T-helper 9 cell (primary cell): ENCODE results near the gene PERM1.
"Not testable (repeated sequence)": the region's sequence is repeated elsewhere in the genome, so short reads cannot be mapped to it uniquely, and the experiment has no call there.

ENCODE experiments used
- DNase-seq: peaks from one replicate; pipeline ENCODE4 v3.0.0-alpha.2; 2020

PERM1 gene

DNA sequence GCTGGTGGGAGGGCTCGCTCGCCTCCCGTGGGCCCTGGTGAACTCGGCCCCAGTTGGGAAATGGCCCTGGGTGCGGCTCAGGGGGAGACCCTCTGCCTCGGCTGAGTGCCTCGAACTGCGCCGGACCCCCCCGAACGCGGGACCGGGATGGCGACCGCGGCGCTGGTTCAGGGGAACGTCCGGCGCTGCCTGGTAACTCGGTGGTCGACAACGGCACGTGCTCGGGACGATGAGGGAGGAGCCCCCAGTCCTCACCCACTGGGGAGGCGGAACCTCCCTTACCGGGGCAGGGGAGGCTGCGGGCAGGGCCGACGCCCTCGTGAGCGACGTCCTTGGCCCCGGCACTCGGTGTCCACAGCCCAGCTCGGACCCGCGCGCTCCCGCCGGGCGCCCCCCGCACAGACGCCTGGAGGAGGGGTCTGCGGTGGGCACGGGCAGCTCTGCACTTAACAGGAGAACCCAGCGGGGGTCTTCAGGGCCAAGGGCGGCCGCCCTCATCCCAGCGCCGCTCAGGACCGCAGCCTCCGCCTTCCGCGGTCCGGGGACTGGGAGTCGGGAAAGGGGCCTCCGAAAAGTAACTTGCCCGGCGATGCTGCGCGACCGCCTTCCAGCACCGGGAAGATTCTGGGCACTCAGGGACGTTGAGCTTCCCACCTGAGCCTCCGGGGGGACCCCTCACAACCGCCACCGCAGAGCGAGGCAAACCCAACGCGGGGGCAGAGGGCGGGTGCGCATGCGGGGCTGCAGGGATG, 16.3 kb upstream of the PERM1 start:
- DNase-seq: no peak

DNA sequence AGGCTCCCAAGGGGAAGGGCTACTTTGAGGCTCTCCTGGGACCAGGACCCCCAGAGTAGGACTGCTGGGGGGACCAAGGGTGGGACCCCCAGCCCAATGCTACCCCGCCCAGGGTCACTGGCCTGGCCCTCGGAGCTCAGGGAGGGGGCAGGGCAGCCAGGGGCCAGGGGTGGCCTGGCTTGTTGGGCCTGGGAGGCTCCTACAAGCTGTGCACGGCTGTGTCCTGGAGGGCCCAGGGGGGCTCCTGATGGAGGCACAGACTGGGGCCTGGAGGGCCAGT, 15.8 kb upstream of the PERM1 start:
- DNase-seq: no peak

DNA sequence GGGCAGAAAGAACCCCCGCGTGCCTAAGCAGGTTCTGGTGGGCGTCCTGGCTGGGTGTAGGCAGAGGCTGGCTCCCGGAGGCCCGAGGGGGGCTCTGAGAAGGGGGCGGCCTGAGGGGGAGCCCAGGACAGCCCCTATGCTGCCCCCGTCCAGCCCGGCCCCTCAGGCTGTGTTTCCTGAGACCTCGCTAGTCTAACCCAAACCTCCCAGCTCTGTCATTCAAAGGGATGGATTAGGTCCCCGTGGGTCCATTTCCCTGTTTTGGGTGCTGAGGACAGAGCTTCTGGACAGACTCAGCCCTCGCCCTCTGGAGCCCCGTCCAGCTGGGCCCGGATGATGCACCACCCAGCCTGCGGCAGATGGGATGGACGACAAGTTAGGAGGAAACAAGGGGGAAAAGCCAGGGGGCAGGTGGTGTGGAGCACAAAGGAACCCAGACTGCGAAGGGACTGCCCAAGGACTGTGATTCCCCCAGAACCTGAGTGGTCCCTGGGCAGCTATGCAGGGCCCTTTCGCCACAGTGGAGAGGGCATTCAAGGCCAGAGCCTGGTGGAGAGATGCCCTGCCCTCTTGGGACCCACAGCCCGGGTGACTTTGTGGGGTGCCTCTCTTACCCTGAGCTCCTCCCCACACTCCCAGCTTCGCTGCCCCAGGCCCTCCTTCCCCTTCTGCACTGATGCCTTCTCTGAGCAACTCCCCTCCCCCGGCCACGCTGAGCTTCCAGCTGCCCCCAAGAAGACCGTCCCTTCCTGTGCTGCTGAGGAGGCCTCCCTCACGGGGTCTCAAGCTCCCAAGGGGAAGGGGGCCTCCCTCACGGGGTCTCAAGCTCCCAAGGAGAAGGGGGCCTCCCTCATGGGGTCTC, 15.2 kb upstream of the PERM1 start:
- DNase-seq: no peak

DNA sequence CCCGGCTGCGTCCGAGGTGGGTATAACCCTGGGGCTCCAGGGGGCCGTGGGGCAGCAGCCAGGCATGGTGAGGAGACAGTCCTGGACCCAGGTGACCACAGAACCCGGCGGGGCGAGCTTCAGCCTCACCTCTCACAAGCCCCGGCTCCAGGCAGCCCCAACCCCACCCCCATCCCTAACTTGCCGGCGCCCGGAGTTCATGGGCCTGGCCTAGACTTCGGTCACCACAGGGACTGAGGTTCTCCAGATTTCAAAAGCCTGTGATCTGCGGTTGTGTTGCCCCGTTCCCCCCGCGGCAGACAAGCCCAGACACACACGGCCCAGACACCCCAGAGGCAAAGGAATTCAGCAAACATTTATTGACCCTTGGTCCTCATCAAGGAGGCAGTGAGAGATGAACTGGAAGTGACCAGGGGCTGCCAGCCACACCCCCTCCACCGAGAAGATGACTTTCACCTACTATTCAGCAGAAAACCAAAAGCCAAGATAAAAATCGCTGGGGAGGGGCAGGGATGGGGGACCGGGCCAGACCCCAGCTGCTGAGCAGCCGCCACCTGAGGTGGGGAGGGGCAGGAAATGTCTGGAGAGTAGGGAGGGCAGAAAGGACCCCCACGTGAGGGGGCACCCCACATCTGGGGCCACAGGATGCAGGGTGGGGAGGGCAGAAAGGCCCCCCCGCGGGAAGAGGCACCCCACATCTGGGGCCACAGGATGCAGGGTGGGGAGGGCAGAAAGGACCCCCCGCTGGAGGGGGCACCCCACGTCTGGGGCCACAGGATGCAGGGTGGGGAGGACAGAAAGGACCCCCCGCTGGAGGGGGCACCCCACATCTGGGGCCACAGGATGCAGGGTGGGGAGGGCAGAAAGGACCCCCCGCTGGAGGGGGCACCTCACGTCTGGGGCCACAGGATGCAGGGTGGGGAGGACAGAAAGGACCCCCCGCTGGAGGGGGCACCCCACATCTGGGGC, 14.1 kb upstream of the PERM1 start:
- DNase-seq: no peak

DNA sequence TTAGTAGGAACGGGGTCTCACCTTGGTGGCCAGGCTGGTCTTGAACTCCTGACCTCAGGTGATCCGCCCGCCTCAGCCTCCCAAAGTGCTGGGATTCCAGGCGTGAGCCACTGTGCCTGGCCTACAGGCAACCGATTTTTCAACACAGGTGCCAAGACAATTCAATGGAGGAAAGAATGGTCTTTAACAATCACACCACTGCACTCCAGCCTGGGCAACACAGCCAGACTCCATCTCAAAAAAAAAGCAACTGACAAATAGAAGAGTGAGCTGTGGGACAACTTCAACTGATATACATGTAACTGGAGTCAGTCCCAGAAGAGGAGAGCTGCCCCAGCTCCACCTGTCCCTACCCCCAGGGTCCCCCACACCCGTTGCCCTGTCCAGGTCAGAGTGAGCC, 12.7 kb upstream of the PERM1 start:
- not testable (repeated sequence) for DNase-seq

DNA sequence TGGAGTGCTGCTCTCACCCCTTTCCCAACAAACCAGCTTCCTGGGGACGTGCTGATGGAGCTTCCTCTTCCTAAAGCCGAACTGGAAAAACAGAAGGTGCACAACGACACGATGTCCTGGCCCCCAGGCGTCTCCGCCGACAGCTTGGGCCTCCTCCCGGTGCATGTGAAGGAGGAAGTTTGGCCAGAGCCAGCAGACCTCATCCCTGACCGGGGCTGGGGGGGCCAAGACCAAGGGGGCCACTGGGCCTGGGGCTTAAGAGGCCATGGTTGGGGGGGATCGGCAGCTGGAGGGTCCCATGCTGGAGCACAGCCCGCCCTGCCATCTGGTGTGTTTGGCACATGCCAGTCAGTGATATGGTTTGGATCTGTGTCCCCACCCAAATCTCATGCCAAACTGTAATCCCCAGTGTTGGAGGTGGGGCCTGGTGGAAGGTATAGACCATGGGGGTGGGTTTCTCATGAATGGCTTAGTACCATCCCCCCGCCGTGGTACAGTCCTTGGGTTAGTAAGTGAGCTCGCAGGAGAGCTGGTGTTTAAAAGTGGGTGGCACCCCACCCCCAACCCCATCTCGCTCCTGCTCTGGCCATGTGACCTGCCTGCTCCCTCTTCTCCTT, 11.6 kb upstream of the PERM1 start:
- no peak for DNase-seq

DNA sequence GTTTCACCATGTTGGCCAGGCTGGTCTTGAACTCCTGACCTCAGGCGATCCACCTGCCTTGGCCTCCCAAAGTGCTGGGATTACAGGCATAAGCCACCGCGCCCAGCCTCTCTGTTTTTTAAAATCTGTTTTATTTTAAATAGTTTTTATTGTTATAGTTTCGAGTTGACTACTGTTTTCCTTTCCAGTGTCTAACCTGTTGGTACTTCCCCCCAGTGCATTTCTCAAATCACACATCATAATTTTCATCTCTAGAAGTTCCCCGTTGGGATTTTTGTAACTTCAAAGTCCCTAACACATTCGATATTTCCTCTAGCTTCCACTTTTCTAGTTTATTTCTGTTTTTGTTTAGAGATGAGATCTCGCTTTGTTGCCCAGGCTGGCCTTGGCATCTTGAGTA, 10.5 kb upstream of the PERM1 start:
- DNase-seq: no peak

DNA sequence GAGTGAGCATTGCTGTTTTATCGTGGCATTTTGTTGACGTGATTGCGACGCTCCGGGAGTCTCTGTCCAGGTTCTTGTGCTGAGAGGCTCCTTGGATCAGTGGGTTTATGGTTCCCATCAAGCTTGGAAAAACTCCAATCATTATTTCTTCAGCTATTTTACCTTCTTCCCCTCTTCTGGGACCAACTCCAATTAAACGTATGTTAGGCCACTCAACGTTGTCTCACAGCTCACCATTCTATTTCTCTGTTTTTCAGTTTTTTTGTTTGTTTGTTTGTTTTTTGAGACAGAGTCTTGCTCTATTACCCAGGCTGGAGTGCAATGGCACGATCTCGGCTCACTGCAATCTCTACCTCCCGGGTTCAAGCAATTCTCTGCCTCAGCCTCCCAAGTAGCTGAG, 10.0 kb upstream of the PERM1 start:
- DNase-seq: no peak

DNA sequence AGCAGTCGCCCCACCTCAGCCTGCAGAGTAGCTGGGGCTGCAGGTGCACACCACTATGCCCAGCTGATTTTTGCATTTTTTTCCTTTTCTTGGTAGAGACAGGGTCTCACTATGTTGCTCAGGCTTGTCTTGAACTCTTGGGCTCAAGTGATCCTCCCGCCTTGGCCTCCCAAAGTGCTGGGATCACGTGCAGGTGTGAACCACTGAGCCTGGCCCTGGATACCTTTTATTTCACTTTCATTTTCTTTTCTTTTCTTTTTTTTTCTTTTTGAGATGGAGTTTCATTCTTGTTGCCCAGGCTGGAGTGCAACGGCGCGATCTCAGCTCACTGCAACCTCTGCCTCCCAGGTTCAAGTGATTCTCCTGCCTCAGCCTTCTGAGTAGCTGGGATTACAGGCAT, 9.4 kb upstream of the PERM1 start:
- DNase-seq: not testable (repeated sequence)

DNA sequence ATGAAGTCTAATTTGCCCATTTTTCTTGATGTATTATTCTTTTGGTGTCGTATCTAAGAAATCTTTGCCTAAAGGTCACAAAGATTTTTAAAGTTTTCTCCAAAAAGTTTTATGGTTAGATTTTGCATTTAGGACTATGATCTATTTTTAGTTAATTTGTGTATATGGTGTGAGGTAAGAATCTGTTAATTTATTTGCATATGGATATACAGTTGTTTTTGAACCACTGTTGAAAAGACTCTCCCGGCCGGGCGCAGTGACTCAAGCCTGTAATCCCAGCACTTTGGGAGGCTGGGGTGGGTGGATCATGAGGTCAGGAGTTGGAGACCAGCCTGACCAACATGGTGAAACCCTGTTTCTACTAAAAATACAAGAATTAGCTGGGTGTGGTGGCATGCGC, 6.2 kb upstream of the PERM1 start:
- DNase-seq: not testable (repeated sequence)

DNA sequence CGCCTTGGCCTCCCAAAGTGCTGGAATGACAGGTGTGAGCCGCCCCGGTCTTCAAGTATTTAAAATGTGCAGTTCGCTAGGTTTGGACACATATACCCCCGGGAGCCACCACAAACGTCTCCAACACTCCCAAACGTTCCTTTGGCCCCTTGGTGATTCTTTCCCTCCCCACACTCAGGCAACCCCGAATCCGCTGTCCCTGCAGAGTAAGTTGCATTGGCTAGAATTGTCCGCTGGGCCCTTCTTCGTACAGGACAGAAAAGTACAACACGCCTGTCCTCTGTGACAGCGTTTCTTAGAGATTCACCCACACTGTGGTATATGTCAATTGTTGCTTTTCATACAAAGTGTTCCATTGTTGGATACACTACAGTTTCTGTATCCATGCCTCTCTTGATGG, 3.2 kb upstream of the PERM1 start:
- no peak for DNase-seq

DNA sequence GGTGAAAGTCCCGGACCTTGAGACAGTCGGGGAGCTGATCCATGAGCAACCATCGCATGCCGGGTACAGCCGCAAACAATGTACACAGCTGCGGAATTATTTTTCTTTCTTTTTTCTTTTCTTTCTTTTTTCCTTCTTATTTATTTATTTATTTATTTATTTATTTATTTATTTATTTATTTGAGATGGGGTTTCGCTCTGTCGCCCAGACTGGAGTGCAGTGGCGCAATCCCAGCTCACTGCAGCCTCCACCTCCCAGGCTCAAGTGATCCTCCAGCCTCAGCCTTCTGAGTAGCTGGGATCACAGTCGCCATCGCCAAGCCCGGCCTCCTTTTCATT, 2.6 kb upstream of the PERM1 start:
- no peak for DNase-seq

DNA sequence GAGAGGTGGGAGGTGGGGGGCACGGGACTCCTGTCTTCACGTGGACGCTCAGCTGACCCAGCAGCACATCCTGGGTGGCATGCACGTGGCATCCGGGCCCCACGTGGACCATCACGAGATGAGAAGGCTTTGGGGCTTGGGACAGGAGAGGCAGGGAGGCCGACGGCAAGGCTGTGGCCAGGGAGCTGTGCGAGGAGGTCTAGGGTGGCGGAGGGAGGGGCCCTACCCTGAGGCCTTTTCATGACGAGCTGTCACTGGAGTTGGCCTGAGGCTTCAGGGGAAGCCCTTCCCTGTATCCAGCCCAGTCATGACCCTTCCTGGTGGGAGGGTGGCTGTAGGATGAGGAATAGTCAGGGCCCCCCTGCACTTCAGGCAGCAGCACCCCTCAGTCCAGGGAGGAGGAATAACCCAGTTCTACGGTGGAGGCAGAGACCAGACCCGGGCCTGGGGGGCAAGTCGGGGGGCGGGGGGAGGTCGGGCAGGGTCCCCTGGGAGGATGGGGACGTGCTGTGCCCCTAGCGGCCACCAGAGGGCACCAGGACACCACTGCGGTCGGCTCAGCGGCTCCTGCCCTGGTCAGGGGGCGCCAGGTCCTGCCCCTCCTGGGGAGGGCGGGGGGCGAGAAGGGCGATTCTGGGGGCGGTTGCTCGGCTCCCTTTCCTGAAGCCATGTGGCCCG, 2.0 kb upstream of the PERM1 start:
- peak; percentile 61 for DNase-seq

DNA sequence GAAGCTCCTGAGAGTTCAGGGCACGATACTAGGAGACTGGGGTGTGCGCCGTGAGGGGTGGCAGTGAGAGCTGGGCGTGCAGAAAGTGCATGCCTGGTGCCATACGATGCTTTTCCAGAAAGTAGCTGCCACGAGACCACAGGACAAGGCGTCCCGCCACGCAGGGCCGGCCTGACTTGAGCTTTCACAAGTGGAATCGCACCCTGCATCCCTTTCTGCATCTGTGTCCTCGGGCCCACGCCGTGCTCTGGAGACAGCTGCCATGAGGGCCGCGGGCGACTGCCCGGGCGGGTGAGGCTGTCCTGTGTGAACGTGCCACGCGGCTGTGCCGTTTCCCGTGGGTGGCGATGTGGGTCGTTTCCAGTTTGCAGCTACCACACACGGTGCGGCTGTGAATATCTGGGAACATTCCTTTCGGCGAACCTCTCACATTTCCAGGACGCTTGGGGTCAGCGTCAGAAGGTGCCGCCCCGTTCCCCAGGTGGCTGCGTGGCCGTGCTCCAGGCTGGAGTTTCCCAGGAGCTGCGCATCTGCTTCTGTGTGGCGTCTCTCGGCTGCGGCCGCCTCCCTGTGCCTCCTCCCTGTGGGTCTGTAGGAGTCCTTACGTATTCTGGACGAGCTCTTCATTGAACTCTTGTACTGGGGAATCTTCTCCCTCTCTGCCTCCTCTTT, 1.0 kb upstream of the PERM1 start:
- DNase-seq: no peak

DNA sequence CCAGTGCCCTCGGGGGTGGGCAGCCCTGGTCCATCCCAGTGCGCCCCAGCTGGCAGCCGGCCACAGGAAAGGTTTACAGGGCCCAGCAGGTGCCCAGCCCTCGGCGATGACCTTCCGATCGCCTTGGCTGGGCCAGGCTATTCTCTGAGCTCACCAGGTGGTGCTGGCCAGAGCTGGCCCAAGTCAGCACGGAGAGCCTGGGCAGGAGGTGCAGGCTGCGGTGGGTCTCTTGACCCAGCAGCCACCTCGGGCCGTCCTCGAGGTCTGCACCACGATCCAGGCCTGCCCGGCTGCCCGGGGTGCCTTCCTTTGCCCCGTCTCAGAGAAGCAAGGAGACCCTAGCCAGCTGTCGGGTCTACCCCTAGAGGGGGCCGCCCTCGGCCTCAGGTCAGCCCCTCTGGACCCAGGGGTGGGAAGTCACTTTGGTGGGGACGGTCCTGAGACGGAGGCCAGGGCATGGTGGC, 370 bp downstream of the PERM1 start:
- DNase-seq: no peak

DNA sequence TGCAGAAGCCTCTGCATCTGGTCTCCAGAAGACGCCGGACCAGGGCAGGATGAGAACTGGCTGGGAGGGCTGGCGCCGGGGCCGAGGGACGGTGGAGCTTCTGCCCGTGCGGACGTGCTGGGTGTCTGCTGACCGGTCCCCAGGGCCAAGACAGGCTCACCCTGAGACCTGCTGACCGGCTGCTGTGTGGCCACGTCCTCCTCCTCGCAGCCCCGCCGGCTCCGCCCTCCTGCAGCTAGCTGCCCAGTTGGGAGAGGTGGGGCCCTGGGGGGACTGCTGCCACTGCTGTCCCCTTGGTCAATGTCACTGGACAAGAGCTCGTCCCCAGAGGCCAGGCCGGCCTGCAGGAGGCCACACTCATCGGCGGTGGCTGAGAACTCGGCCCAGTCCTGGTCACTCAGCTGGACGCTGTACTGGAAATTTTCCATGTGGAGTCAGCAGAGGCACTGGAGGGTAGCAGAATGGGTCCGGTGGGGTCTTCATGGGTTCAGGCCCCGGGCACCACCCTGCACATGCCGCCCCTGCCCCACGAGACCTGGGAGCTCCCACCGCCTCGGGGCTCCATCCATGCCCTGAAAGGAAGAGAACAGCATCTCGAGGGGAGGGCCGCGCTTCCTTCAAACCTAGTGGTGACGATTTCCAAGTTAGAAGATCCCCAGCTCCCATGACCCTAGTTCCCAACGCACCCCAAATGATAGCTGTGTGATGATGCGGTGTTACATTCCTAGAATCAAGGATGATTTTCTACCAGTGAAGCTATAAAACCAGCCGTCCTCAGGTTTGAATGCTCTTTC, 1.1 kb downstream of the PERM1 start:
- no peak for DNase-seq

DNA sequence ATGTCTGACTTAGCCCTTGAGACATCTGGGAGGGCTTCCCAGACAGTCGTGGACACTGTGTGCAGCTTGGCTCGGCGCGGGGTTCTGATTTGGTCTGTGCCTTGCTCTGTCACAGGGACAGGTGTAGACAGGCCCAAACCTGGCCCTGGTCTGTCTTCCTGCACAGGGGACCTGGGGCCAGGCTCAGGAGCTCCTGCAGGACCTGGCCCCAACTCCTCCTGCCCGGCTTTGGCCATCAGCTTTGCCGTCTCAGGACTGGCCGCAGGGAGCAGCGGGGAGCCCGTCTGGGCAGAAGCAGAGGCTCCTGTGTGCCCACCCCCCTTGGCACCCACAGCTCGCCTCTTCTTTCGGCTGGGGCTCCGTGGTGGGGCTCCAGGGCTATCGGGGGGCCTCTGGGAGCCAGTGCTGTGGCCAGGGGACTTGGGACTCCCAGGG, 1.7 kb downstream of the PERM1 start:
- DNase-seq: no peak

DNA sequence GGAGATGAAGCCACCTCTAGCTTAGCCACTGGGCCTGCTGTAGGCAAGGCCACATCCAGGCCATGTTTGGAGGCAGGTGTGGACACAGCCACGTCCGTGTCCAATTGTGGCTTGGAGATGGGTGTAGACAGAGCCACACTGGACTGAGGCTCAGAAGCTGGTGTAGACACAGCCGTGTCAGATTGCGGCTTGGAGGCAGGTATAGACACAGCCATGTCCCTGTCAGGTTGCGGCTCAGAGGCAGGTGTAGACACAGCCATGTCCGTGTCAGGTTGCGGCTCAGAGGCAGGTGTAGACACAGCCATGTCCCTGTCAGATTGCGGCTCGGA, 2.2 kb downstream of the PERM1 start:
- DNase-seq: no peak

DNA sequence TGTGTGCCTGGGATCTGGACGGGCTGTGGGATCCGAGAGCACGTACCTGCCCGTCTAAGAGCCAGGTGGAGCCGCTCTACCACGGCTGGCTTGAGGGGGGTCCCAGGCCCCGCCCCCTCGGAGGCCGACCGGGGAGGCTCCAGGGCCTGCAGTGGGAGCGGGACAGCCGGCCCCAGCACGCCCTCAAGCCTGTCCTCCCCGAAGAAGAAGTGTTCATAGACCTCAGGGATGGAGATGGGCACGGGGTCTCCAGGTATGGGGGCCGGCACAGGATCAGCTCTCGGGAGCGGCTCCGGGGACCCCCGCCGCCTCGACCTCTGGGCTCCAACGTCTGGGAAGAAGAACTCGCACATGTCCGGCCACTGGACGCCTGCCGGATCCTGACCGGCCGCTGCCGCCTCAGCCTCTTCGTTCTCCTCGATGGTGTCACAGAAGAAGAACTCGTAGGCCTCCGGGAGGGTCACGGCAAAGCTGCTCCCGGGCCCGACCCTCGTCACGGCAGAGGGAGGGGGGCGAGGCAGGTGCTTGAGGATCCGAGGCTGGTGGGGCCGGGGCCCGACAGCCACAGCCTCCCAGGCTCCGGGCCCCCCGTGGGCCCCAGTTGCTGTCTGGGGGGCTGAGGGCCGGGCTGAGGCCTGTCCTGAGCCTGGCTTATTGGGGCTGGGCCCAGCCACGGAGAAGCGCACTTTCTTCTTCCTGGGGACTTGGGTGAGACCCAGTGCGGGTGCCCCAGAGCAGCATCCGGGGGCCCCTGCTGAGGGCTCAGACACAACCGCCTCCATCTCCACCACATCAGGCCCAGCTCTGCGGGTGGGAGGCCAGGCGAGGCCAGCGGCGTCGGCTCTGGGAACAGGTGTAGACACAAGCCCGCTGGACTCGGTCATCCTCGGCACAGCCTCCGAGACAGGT, 2.8 kb downstream of the PERM1 start:
- DNase-seq: no peak
